SU-DHL-6 (cell line): ENCODE data around the gene ARL8B.

Experiments
- H2AFZ ChIP-seq: fragments of 200-600 bp; sonication (generic); 2 replicates; pipeline ENCODE4 v1.6.1; 2014; ENCODE audit warnings: low read depth, mild to moderate bottlenecking, moderate library complexity, mixed read lengths, antibody characterized with exemption, low read length; ENCODE audit not compliant: severe bottlenecking
- H3F3A ChIP-seq: fragments of 200-600 bp; shearing (Covaris generic); 2 replicates; pipeline ENCODE4 v1.6.0; 2016; ENCODE audit warnings: antibody characterized with exemption, mild to moderate bottlenecking; ENCODE audit not compliant: insufficient read depth
- H3K27ac ChIP-seq: fragments of 200-600 bp; sonication (generic); 2 replicates; pipeline ENCODE4 v1.5.1; 2016; ENCODE audit warnings: low read depth, mild to moderate bottlenecking, low read length, moderate library complexity, mixed read lengths
- H3K27me3 ChIP-seq: fragments of 200-600 bp; sonication (generic), shearing (Covaris generic); 2 replicates; pipeline ENCODE4 v1.6.0; 2014; ENCODE audit warnings: mild to moderate bottlenecking, low read length
- H3K36me3 ChIP-seq: fragments of 200-600 bp; sonication (generic); 2 replicates; pipeline ENCODE4 v1.6.1; 2014; ENCODE audit warnings: mild to moderate bottlenecking, low read length, mixed read lengths
- H3K4me2 ChIP-seq: fragments of 300-600, 200-600 bp; shearing (Covaris generic), sonication (generic); 2 replicates; pipeline ENCODE4 v1.6.0; 2014; ENCODE audit warnings: low read length, low read depth, mild to moderate bottlenecking; ENCODE audit not compliant: poor library complexity, severe bottlenecking
- H3K4me3 ChIP-seq: fragments of 200-600 bp; sonication (generic); 2 replicates; pipeline ENCODE4 v1.5.1; 2014; ENCODE audit warnings: antibody characterized with exemption, low read length, mild to moderate bottlenecking, mixed read lengths; ENCODE audit not compliant: insufficient read depth, poor library complexity, severe bottlenecking
- H3K79me2 ChIP-seq: fragments of 200-600 bp; sonication (generic); 2 replicates; pipeline ENCODE4 v1.6.1; 2014; ENCODE audit warnings: mild to moderate bottlenecking, low read length, moderate library complexity; ENCODE audit not compliant: insufficient read depth
- H3K9ac ChIP-seq: fragments of 200-600 bp; sonication (generic); 2 replicates; pipeline ENCODE4 v1.7.0; 2014; ENCODE audit warnings: mild to moderate bottlenecking, low read length
- H3K9me2 ChIP-seq: fragments of 200-600 bp; sonication (generic); replicated peaks from 2 replicates; pipeline ENCODE4 v1.6.1; 2014; ENCODE audit warnings: low read length; ENCODE audit not compliant: insufficient read depth
- H3K9me3 ChIP-seq: fragments of 200-600 bp; sonication (generic); 2 replicates; pipeline ENCODE4 v1.6.1; 2014; ENCODE audit warnings: low read length, mixed read lengths; ENCODE audit not compliant: insufficient read depth
- H4K20me1 ChIP-seq: fragments of 200-600 bp; sonication (generic); 2 replicates; pipeline ENCODE4 v1.6.1; 2014; ENCODE audit warnings: low read depth, mild to moderate bottlenecking, antibody characterized with exemption, low read length, moderate library complexity, mixed read lengths
- CTCF ChIP-seq: fragments of 200-600 bp; sonication (generic); IDR thresholded peaks from one replicate; pipeline ENCODE4 v1.5.1; 2017; ENCODE audit warnings: antibody characterized with exemption, mild to moderate bottlenecking, low read length, moderate library complexity; ENCODE audit not compliant: insufficient read depth, poor library complexity, severe bottlenecking
- EZH2phosphoT487 ChIP-seq: fragments of 200-600 bp; sonication (generic), shearing (Covaris generic); conservative IDR thresholded peaks from 2 replicates; pipeline ENCODE4 v1.6.1; 2018; ENCODE audit warnings: mild to moderate bottlenecking, antibody characterized with exemption, low read length, moderate library complexity, mixed read lengths

Gene ARL8B

DNA sequence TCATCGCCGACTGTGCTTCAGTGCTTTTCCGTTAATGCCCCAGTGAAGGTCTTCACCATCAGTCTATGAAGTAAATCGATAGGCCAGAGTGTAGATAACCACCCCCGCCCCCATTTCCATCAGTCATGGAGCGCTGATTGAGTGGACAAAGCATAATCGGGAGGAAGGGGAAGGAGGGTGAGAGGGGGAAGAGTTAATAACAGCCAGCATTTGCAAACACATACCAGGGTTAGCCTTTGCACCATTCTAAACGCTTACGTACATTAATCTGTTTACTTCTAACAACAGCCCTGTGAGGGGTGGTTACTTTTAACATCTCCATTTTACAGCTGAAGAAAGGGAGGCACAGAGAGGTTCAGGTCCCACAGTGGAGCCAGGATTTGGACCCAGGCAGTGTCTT lies 92.3 kb downstream of the ARL8B start:
- Histone ChIP-seq H3K4me2 (no peak overlapping the region), H3K79me2 (peaks cover 10% of the 10 kb centered on the region), H3K9ac (no peak overlapping the region), H3K9me3 (no peaks in the 10 kb centered on the region), H3K9me2 (no peaks in the 10 kb centered on the region), H3K27ac (no peak overlapping the region), H2AFZ (no peak overlapping the region), H3K4me3 (no peak overlapping the region), H3K27me3 (no peaks in the 10 kb centered on the region), H4K20me1 (peaks cover 17% of the 10 kb centered on the region; the same call in 1 of the 2 replicates), H3F3A (peaks cover 33% of the 10 kb centered on the region), H3K36me3 (peaks cover 80% of the 10 kb centered on the region)
- TF ChIP-seq CTCF (no peak), EZH2phosphoT487 (no peak)

DNA sequence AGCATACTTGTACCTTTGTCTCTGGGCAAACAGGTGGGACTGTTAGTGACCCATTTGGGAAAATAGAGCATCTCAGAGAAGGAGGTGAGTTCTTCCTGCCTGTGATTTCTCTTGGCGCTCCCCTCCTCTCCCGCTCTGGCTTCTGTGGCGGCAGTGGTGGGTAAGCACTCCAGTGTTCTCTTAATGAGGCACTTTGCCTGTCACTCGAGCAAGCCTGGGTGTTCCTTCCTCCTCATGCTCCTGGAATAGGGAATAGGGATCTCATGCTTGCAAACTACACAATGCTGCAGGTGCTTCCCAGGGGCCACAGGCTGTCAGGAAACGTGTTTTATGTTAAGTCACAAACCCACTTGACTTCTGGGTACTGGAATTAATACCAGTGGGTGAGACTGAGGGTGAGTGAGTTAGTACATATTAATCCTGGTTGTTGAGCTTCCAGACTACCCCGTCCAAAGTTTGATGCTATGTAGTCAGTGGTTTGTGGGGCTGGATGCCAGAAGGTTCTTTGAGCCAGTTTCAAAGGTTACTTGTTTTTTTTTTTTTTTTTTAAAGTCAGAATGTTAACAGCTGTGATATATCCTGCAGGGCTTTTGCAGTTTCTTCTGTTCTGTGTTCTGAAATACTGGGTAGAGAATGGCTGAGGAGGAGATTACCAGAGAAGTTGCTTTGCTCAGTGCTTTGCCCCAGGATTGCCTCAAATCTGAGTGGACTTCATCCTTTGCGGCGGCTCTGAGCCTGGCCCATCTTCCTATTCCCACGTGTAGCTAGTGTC lies 95.9 kb downstream of the ARL8B start:
- no peak overlapping the region for H3K9ac ChIP-seq
- H3K4me3 ChIP-seq = no peak overlapping the region
- H2AFZ ChIP-seq = no peak overlapping the region
- H3K27ac ChIP-seq = no peak overlapping the region
- peaks cover 52% of the 10 kb centered on the region for H3K36me3 ChIP-seq
- H3K4me2 ChIP-seq = no peak overlapping the region
- no peaks in the 10 kb centered on the region for H3K27me3 ChIP-seq
- H3F3A ChIP-seq = peaks cover 57% of the 10 kb centered on the region
- H3K79me2 ChIP-seq = no peaks in the 10 kb centered on the region
- no peaks in the 10 kb centered on the region for H3K9me3 ChIP-seq
- peaks cover 4% of the 10 kb centered on the region; the same call in 1 of the 2 replicates for H4K20me1 ChIP-seq
- TF ChIP-seq CTCF = no peak
- no peak for TF ChIP-seq EZH2phosphoT487
- no peaks in the 10 kb centered on the region for H3K9me2 ChIP-seq

GRCh38 chr3:5218815-5219214 lies 96.7 kb downstream of the ARL8B start:
- no peak overlapping the region for H3K9ac ChIP-seq
- peaks cover 4% of the 10 kb centered on the region; the same call in 1 of the 2 replicates for H4K20me1 ChIP-seq
- no peak overlapping the region for H3K4me3 ChIP-seq
- no peak overlapping the region for H2AFZ ChIP-seq
- no peaks in the 10 kb centered on the region for H3K79me2 ChIP-seq
- H3K36me3 ChIP-seq = peaks cover 44% of the 10 kb centered on the region
- H3K4me2 ChIP-seq = no peak overlapping the region
- TF ChIP-seq CTCF (no peak), EZH2phosphoT487 (no peak)
- H3K27ac ChIP-seq = no peak overlapping the region
- no peaks in the 10 kb centered on the region for H3K27me3 ChIP-seq
- H3K9me2 ChIP-seq = no peaks in the 10 kb centered on the region
- peaks cover 60% of the 10 kb centered on the region for H3F3A ChIP-seq
- no peaks in the 10 kb centered on the region for H3K9me3 ChIP-seq
